GM10847 (cell line): Measurements from ENCODE around the gene SOBP.

Experiments
- POLR2A ChIP-seq: IDR thresholded peaks from 2 replicates; pipeline ENCODE4 v1.6.1; 2011; ENCODE audit not compliant: insufficient read length; ENCODE audit errors: extremely low read depth

Gene SOBP

DNA sequence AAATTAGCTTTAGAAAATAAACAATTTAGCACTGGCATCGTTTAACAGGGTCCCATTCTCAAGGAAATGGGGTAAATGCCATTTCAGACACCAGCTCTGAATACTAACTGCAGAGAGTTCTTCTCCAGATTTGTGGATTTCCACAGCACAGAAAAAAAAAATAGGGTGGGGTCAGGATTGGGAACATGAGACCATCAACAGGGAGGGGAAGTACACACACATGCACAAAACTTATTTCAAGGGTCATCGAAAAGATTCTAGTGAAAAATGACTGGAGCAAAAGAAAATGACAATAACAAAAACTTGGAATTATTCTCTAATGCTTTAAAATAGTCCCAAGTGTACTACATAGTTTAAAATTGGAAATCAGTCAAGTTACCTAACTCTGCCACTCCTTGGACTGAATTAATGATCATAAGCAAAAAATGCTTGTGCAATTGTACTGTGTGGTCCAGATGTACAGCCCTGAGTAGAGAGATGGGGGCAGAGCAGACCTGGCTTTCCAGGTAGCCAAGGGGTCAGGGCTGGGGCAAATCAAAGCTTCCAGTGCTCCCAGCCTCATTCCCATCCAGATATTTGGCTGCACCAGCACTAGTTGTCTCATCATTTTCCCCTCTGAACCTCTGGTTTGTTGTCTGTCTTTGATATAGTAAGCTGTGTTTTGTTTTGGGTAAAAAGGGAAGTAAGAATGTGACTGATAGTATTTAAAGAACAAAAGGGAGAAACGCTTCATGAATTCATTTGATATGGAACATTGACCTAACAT, 152.4 kb downstream of the SOBP start:
- no peak for TF ChIP-seq POLR2A

DNA sequence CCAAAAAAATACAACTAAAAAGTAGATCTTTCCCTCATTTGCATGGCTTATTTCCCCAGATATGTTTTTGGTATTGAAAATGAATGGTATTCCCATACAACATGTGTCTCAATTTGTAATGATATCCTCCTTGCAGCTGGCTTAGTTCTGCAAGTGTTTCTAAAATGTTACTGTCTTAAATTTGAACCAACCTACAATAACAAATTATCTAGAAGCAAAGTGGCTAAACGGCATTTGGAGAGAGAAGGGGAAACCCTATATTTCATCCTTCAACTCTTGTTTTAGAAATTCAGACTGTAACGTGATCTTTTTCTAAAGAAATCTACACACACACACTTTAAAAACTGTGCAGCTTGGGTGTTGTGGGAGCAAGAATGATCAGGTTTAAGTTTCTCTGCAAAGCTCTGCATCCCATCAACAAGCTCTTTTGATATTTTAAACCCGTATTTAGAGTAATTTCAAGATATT, 153.0 kb downstream of the SOBP start:
- no peak for TF ChIP-seq POLR2A

DNA sequence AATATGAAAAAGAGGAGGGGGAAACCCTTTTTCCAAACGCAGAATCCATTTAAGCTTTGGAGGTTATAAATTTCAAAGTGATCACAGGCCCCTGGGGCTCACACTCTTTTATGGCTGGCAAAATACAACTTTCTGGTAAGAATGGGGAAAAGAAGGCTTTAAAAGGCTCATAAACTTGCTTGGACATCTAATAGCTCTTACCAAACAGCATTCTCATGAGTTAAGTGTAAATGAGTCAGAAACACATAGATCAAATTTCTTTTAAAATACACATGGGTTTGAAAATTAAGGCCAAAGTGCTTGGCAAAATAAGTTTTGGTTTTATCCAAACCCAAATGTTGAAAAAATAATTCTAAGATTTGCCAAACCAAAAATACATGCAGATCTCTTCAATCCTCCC, 154.6 kb downstream of the SOBP start:
- TF ChIP-seq POLR2A, result no peak

DNA sequence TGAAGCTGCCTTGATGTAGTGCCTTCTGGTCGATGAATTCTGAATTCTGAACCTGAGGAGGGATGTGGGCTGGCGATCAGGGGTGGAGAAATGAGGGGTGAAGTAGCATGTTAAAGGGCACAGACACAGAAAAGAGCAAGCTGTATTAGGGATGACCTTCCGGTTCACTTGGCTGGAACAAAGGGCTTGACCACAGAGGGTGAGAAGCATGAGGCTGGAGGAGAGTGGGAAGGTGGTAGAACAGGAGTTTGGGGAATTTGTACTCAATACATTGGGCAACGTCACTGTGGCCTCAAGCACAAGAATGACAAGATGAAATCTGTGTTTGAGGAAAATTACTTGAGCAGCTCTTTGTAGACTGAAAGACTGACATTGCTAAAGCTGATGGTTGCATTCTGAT, 155.8 kb downstream of the SOBP start:
- no peak for TF ChIP-seq POLR2A

DNA sequence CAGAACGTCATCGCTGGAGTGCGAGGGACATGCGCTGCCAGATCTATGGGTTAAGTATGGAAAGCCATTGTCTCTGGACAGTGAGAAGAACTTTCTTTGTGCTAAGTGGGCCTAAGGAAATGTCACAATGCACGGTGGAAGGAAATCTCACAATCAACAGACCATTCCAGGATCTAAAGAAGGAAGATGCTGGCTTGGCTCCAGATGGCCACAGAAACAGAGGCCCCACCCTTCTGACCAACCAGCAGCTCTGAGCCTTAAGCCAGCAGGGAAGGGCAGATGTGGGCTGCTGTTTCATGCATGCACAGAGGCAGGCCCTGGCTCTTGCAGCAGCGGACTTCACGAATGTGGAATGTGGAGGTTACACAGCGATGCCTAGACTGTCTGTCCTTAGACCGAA, 156.3 kb downstream of the SOBP start:
- no peak for TF ChIP-seq POLR2A

DNA sequence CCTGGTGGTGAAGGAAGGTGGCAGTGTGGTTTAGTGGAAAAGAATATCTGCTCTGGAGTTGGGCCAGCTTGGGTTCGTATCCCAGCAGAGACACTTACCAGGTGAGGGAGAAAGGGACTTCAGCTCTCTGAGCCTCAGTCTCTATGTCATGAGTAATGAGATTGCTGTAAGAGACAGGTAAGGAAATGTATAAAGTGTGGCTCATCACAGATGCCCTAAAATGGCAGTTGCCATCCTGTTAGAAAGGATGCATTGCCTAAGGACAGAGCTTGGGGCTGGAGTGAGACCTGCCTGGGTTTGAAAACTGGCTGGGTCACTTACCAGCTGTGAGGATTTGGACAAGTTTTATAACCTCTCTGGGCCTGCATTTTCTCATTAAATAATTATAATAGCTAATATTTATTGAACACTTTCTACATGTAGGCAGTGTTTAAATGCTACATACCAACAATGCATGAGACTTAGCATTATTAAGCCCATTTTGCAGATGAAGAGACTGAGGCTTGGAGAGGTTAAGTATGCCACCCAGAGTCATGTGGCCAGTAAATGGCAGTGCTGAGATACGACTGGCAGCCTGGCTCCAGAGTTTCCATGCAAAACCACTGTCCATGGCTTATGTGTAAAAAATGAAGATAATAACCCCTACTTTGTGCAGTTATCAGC, 157.0 kb downstream of the SOBP start:
- TF ChIP-seq POLR2A, result no peak

DNA sequence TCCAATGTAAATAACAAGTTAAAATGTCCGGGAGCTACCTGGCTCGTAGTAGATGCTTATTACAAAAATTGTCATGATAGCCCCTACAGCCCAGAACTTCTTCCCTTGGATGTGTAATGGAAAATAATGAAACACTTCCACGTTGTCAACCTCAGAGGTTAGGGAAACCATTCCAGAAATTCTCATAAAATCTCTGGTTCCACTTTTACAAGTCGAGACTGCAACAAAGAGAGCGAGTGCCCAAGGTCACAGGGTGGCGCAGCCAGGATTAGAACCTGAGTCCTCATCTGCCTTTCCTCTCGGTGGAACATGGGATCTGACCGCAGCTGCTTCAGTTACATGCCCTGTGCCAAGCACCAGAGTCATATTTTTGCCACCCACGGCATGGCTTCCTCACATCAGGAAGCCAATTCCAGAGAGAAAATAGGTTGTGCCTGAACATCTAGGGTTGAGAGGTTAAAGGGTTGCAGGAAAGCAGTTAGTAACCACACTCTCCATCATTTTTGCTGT, 157.6 kb downstream of the SOBP start:
- TF ChIP-seq POLR2A, result no peak

DNA sequence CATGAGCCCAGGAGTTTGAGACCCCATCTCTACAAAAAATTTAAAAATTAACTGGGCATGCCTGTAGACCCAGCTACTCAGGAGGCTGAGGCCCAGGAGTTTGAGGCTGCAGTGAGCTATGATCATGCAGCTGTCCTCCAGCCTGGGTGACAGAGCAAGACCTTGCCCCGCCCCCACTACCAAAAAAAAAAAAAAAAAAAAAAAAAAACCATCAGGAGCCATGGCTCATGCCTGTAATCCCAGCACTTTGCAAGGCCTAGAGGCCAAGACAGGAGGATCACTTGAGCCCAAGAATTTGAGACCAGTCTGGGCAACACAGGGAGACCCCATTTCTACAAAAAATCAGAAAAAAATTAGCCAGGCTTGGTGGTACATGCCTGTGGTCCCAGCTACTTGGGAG, 159.1 kb downstream of the SOBP start:
- TF ChIP-seq POLR2A, result no peak

DNA sequence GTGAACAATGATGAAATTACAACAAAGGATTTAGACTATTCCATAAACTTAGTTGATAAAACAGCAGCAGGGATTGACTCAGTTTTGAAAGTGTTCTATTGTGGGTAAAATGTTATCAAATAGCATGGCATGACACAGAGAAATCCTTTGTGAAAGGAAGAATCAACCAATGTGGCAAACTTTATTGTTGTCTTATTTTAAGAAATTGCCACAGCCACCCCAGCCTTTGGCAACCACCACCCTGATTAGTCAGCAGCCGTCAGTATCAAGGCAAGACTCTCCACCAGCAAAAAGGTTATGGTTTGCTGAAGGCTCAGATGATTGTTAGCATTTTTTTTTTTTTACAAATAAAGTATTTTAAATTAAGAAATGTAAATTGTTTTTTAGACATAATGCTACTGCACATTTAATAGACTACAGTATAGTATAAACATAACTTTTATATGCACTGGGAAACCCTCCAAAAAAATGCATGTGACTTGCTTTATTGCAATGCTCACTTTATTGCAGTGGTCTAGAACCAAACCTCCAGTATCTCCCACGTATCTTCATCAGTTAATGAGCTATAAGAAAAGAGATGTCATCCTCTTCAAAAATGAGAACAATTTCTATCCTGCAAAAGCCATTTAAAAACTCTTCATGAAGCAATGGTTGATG, 162.7 kb downstream of the SOBP start:
- TF ChIP-seq POLR2A, result no peak

DNA sequence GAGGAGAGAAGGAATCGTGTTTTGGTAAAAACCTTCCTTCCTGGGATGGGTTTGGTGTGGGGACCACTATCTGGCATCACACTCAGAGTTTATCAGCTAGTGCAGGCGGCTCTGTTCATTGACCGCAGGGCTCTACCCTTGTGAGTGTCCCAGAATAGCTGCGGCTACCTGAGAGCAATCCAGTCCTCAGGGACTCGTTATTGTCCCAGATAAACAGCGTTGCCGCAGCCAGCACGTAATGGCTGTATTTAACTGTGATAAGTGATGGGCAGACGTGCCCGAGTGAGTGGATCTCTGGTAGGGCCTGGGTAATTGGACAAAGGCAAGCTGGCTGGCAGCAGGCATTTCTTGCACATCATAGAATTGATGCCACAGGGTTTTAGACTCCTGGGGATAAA, 163.3 kb downstream of the SOBP start:
- TF ChIP-seq POLR2A, result no peak

DNA sequence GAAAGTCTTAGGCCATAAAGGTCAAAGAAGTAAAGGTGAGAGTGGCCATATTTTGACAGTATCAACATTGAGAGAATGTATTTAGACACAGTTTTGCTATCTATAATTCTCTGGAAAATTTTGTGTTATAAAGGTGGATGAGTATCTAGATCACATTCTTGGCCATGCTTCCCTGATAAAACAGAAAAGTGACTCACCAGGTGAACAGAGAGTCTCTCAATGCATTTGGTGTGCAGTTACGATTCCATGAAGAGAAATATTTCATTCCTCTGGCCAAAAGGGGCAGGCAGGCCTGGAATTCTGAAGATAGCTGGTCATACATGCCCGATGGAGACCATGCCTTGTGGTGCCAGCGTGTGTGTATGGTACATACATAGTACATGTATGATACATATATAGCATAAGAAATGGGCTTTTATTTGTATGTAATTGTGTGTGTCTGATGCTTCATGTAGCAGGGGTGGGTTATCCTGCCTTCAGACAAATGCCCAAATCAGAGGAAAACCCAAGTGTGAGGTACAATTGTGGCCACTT, 164.0 kb downstream of the SOBP start:
- TF ChIP-seq POLR2A, result no peak

DNA sequence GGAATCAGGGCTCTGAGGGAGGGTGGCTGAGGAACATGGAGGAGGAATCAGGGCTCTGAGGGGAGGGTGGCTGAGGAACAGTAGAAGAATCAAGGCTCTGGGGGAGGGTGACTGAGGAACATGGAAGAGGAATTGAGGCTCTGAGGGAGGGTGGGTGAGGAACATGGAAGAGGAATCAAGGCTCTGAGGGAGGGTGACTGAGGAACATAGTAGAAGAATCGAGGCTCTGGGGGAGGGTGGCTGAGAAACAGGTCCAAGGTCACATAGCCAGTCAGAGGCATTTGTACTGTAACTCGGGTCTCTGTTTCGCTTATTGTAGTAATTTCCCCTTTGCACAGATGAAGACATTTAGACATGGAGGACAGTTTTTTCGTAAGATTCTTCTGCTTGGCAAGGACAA, 164.8 kb downstream of the SOBP start:
- no peak for TF ChIP-seq POLR2A

DNA sequence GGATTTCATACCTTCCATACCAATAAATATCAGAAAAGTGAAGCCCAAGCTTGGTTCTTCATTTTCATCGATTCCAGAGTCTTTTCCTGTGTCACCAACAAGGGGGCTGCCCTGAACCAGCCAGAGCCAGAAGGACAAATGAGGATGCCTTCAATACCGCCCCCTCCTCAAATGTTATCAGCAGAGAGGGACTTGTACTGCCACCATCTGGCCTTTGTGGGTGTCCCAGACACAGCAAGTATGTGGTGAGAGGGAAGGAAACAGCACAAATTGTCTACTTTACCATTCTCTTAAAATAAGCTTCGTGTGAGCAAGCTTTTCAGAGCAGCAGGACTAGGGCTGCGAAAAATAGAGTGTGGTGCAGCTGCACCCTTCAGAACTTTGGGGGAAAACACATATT, 165.3 kb downstream of the SOBP start:
- no peak for TF ChIP-seq POLR2A

DNA sequence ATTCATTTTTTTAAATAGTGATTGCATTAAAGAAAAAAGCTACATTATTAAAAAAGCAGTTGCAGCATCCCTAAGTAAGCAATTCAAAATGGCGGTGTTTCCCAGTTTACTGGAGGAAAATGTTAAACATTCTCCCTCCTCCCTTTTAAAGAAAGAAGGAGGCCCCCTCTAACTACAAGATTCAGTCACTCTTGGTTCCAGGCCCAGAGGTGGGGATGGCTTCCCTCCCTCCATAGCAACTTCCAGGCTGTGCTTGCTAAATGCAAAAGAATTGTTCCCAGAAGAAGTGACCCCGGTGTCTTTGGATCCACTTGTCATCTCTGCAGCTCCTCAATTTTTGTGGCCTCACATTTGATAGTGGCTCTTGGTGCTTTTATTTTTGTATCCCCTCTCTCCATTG, 165.9 kb downstream of the SOBP start:
- no peak for TF ChIP-seq POLR2A

DNA sequence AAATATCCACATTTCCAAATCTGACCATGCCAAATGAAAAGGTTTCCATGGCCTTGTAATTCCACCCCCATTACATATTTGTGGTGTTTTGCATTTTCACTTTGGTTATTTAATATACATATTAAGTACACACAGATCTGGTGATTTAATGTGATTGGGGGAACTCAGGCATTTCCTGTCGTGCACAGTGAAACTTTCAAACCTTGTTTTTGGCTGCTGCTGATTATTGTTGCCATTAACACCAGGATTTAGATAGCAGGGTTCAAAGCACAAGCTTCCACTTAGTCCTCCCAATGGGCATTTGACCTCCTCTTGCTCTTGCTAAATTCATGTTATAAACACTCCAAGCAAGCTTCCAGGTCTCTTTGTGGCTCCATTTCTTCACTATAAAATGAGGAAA, 166.5 kb downstream of the SOBP start:
- TF ChIP-seq POLR2A, result no peak

DNA sequence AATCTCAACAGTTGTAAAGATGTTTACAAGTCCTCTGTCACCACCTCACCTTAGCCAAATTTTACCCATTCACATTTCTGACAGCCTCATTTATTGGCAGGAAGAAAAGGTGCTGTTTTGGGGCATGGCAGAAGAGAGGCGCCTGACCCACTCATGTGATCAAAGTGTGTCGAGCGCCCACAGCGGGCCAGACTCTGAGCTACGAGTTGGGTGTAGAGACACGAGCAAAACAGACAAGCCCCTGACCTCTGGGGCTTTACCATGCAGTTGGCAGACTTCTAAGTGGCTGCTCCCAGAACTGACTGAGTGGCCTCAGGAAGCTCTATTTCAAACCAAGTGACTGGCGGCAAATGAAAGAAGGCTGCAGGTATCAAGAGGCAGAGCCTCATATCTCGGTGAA, 167.0 kb downstream of the SOBP start:
- no peak for TF ChIP-seq POLR2A
